Astrocyte of the hippocampus (primary cell): ENCODE data around the gene EHD3.

ENCODE experiments used
- DNase-seq: peaks from one replicate; pipeline ENCODE4 v3.0.0; 2011; ENCODE audit warnings: low read depth, low spot score

Gene EHD3

GRCh38 chr2:31212659-31213600 lies 21.0 kb upstream of the EHD3 start:
- peak; percentile 17 for DNase-seq

GRCh38 chr2:31213601-31214443 lies 20.1 kb upstream of the EHD3 start:
- DNase-seq: no peak

GRCh38 chr2:31214444-31214915 lies 19.5 kb upstream of the EHD3 start:
- DNase-seq: no peak

GRCh38 chr2:31216734-31217133 lies 17.2 kb upstream of the EHD3 start:
- DNase-seq: no peak

GRCh38 chr2:31217465-31218200 lies 16.3 kb upstream of the EHD3 start, which contains the start of gene CAPN14:
CAPN14 (minus strand) TSS chr2:31217515; CDS start chr2:31205447, 12,068 bp downstream.
- DNase-seq: no peak

- DNase-seq: no peak
Observed at GRCh38 chr2:31219131-31219969, 14.6 kb upstream of the EHD3 start.

- DNase-seq: no peak
Observed at GRCh38 chr2:31221544-31221943, 12.4 kb upstream of the EHD3 start.

GRCh38 chr2:31222071-31222470 lies 11.9 kb upstream of the EHD3 start:
- DNase-seq: no peak

- DNase-seq: no peak
Observed at GRCh38 chr2:31223026-31223425, 10.9 kb upstream of the EHD3 start.

- no peak for DNase-seq
Observed at GRCh38 chr2:31223749-31224148, 10.2 kb upstream of the EHD3 start.

GRCh38 chr2:31226266-31226665 lies 7.7 kb upstream of the EHD3 start:
- no peak for DNase-seq

GRCh38 chr2:31227110-31227509 lies 6.8 kb upstream of the EHD3 start:
- DNase-seq: peak; percentile 47

GRCh38 chr2:31227711-31228125 lies 6.2 kb upstream of the EHD3 start:
- DNase-seq: no peak

GRCh38 chr2:31228717-31229116 lies 5.2 kb upstream of the EHD3 start:
- DNase-seq: no peak

GRCh38 chr2:31230751-31231150 lies 3.2 kb upstream of the EHD3 start:
- DNase-seq: no peak

- DNase-seq: no peak
Observed at GRCh38 chr2:31231571-31232302, 2.2 kb upstream of the EHD3 start.

GRCh38 chr2:31232586-31232985 lies 1.4 kb upstream of the EHD3 start:
- no peak for DNase-seq

GRCh38 chr2:31233231-31233630 lies 721 bp upstream of the EHD3 start:
- DNase-seq: no peak

- no peak for DNase-seq
Observed at GRCh38 chr2:31234683-31235503, 941 bp downstream of the EHD3 start.
